Lower leg skin (tissue), 4 donors: ENCODE measurements around the gene TUT4. TPM values are rescaled to one million over a fixed set of nuclear protein-coding genes. Genes with fewer than 3 reads are reported as not detected.

ENCODE experiments used
- DNase-seq, 2 donors: peaks; one replicate each; pipeline ENCODE4 v3.0.0-alpha.2; 2019; ENCODE audit warnings: low spot score in 2 of 2
- H3K4me3 ChIP-seq: fragments of 200-600 bp; sonication (generic); 2 replicates; pipeline ENCODE4 v1.5.1; 2017; ENCODE audit warnings: mild to moderate bottlenecking, low read depth; ENCODE audit not compliant: poor library complexity, severe bottlenecking
- CTCF ChIP-seq, 3 donors: fragments of 450-650 bp; IDR thresholded peaks; one replicate each; pipeline ENCODE4 v1.5.1; 2016; ENCODE audit warnings: antibody characterized with exemption in 3 of 3, mild to moderate bottlenecking in 3 of 3, moderate library complexity in 2 of 3
- POLR2A ChIP-seq, 2 donors: fragments of 450-650 bp; IDR thresholded peaks; one replicate each; pipeline ENCODE4 v1.6.1; 2016 to 2017; ENCODE audit warnings: antibody characterized with exemption in 2 of 2, mild to moderate bottlenecking in 1 of 2, moderate library complexity in 1 of 2
- WGBS, 2 donors: methylation state at CpG; one replicate each; pipeline ENCODE4 v1.1.5; 2018; 5-methylcytosine and 5-hydroxymethylcytosine counted together
- intact Hi-C: fragments of 100-400 bp; cut with DNase I; formaldehyde crosslinking; loops from one replicate; pipeline ENCODE4 v1.15.0; 2023; ENCODE audit warnings: low total_unique reads
- total RNA-seq, 4 donors: library from RNA; depleted of rRNA; stranded (reverse); fragments of >200 nt; gene quantifications; one replicate each; pipeline ENCODE4 v1.1.0, GENCODE V29; 2016

TUT4 gene
- total RNA-seq, 4 donors from 2014 or later = 36.8 to 94.0 (median 52.0) TPM

DNA sequence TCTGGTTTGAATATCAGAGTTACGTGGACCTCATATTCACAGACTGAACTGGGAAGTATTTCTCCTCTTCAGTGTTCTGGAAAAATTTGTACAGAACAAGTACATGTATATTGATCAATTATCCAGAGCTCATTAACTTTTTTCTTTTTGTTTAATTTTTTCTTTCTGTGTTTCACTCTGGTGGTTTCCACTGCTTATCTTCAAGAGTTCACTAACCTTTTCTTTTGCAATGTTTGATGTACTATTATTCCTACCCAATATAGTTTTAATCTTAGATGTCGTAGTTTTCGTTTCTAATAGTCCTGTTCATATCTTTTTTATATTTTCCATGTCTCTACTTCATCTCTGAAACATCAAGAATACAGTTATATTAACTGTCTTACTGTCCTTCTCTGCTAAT, 46.5 kb downstream of the TUT4 start:
- 96 to 98% methylated on average over 3 of the region's 3 CpGs for WGBS, 2 donors

DNA sequence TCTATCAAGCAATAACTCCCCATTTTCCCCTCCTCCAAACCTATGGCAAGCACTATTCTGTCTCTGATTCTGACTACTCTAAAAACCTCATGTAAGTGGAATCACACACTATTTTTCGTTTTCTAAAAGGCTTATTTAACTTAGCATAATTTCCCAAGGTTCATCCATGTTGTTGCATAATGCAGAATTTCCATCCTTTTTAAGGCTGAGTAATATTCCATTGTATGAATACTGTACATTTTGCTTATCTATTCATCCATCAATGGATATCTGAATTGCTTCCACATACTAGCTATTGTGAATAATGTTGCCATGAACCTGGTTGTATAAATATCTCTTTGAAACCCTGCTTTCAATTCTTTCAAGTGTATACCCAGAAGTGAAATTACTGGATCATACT, 48.2 kb downstream of the TUT4 start:
- no peak for TF ChIP-seq POLR2A (IDR thresholded peaks at IDR 0.05)
- TF ChIP-seq CTCF (IDR thresholded peaks at IDR 0.05) = no peak
- intact Hi-C loops = no loop called here
- 89 to 96% methylated on average over 1 of the region's 1 CpG for WGBS, 2 donors

More for the DNA sequence above, 46.5 kb downstream of the TUT4 start:
- no peak for DNase-seq
- TF ChIP-seq CTCF (IDR thresholded peaks at IDR 0.05) (no peak), POLR2A (IDR thresholded peaks at IDR 0.05) (no peak)
- H3K4me3 ChIP-seq = no peak overlapping the region
- intact Hi-C loops = no loop called here

DNA sequence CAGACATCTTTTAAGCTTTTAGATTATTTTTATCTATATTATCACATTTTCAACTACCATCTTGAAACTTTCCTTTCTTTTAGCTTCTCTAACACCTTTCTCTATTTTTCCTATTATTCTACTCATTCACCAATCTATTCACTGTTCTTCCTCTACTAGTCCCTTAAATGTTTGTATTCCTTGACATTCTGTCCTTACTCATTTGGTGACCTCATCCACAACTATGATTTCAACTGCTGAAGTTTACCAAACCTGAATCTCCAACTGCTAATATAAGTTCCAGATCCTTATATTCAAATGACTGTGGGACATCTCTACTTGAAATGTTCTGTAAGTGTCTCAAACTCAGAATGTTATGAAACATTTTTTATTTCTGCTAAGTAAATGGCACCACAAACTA, 49.2 kb downstream of the TUT4 start:
- intact Hi-C loops = no loop called here
- DNase-seq = no peak
- H3K4me3 ChIP-seq = no peak overlapping the region
- TF ChIP-seq CTCF (IDR thresholded peaks at IDR 0.05) (no peak), POLR2A (IDR thresholded peaks at IDR 0.05) (no peak)

More for the DNA sequence above, 48.2 kb downstream of the TUT4 start:
- no peak overlapping the region for H3K4me3 ChIP-seq
- DNase-seq = no peak

- WGBS, 2 donors = 81 to 85% methylated on average over 5 of the region's 5 CpGs
- TF ChIP-seq POLR2A (IDR thresholded peaks at IDR 0.05) (no peak), CTCF (IDR thresholded peaks at IDR 0.05) (no peak)
- intact Hi-C loops = no loop called here
- DNase-seq = no peak
- H3K4me3 ChIP-seq = no peak overlapping the region
Observed at GRCh38 chr1:52502789-52503188, 50.1 kb downstream of the TUT4 start.

DNA sequence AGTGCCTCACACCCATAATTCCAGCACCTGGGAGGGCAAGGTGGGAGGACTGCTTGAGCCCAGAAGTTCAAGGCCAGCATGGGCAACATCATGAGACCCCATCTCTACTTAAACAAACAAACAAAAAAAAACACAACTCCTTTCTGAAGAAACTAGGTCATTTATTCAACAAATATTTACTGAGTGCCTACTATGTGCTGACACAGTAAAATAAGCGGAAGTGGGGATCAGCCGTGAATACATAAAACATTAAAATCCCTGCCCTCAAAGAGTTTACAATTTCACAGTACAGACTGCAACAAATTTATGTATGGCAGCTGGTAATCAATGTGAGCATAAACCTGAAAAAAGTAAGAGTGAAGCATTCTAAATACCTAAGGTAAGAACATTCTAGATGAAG, 65.3 kb downstream of the TUT4 start:
- TF ChIP-seq POLR2A (IDR thresholded peaks at IDR 0.05) (no peak), CTCF (IDR thresholded peaks at IDR 0.05) (no peak)
- DNase-seq = no peak
- 96 to 99% methylated on average over 2 of the region's 2 CpGs for WGBS, 2 donors
- intact Hi-C loops = no loop called here
- H3K4me3 ChIP-seq = no peak overlapping the region

DNA sequence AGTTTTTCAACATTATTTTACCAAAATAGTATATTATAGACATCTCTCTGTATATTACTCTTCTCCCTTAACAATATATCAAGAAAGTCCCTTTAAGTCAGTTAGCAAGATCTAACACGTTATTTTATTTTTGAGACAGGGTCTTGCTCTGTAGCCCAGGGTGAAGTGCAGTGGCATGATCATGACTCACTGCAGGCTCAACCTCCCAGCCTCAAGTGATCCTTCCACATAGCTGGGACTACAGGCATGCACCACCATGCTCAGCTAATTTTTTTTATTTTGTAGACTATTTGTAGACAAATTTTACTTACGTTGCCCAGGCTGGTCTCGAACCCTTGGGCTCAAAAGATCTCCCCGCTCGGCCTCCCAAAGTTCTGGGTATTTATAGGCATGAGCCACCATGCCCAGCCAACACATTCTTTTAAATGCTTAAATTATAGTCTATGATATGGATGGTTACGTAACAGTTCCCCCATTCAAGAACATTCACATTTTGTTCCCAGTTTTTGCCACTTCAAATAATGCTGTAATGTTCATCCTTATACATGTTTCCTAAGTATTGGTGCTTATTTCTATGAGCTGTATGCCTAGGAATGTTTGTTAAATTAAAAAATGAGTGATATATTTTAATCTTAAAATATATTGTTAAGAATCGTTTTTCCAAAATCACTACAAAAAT, 70.4 kb downstream of the TUT4 start:
- WGBS, 2 donors = 95 to 97% methylated on average over 7 of the region's 7 CpGs
- intact Hi-C loops = no loop called here
- TF ChIP-seq CTCF (IDR thresholded peaks at IDR 0.05) = no peak
- no peak for TF ChIP-seq POLR2A (IDR thresholded peaks at IDR 0.05)
- DNase-seq = no peak
- no peak overlapping the region for H3K4me3 ChIP-seq
